Astrocyte of the cerebellum (primary cell): ENCODE data around the gene ECM2.
A peak's percentile ranks its signal among the peaks of the same experiment; 100 is the strongest.

Experiments
- DNase-seq: peaks from one replicate; pipeline ENCODE4 v3.0.0-alpha.2; 2011; ENCODE audit warnings: low read depth
- H3K4me3 ChIP-seq: 2 replicates; pipeline ENCODE4 v1.5.1; 2011; ENCODE audit warnings: mild to moderate bottlenecking, low read depth, low read length, moderate library complexity
- in situ Hi-C: cut with HindIII; loops from 2 replicates; pipeline ENCODE4 v1.10.0; 2017; ENCODE audit warnings: low sequenced_read_pairs
- TF ChIP-seq, protein P1 (sequence below): IDR thresholded peaks from 2 replicates; pipeline ENCODE4 v1.5.1; 2012; ENCODE audit warnings: low read length, low read depth, moderate library complexity, mild to moderate bottlenecking; ENCODE audit errors: missing control alignments

Gene ECM2

DNA sequence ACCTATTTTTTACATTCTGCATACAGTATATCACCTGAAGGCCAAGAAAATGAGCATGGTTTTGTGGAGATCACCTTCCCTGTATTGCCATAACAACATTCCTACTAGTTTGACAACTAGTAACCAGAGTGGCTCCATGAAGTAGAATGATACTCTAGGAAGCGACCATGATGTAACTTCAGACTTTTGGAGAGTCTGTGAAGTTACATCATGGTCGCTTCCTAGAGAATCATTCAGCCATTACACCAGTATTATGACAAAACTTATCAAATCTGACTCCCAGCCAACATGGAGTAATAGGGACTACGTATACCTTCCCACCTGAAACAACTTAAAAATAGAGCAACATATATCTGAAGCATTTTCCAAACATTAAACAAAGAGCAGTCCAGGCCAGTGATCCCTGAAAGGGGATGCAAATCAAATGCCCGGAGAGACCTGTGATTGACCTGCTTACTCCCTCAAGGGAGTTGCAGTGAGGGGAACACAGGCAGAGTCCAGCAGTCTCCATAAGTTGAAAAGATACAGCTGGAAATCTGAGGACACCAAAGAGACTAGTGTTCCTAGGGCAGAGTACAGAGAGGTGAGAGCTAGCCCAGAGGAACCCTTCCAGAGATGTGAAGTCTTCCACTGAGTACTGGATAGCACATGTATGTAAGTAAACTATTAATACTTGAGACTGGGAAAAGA, 7.8 kb downstream of the ECM2 start:
- DNase-seq, result no peak
- TF ChIP-seq, protein P1, sequence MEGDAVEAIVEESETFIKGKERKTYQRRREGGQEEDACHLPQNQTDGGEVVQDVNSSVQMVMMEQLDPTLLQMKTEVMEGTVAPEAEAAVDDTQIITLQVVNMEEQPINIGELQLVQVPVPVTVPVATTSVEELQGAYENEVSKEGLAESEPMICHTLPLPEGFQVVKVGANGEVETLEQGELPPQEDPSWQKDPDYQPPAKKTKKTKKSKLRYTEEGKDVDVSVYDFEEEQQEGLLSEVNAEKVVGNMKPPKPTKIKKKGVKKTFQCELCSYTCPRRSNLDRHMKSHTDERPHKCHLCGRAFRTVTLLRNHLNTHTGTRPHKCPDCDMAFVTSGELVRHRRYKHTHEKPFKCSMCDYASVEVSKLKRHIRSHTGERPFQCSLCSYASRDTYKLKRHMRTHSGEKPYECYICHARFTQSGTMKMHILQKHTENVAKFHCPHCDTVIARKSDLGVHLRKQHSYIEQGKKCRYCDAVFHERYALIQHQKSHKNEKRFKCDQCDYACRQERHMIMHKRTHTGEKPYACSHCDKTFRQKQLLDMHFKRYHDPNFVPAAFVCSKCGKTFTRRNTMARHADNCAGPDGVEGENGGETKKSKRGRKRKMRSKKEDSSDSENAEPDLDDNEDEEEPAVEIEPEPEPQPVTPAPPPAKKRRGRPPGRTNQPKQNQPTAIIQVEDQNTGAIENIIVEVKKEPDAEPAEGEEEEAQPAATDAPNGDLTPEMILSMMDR, result no peak
- H3K4me3 ChIP-seq, result no peak overlapping the region
- in situ Hi-C loops, result loop anchor here (5.0 kb wide), 1 partner anchor 39 kb away; no protein-coding TSS in a partner anchor

DNA sequence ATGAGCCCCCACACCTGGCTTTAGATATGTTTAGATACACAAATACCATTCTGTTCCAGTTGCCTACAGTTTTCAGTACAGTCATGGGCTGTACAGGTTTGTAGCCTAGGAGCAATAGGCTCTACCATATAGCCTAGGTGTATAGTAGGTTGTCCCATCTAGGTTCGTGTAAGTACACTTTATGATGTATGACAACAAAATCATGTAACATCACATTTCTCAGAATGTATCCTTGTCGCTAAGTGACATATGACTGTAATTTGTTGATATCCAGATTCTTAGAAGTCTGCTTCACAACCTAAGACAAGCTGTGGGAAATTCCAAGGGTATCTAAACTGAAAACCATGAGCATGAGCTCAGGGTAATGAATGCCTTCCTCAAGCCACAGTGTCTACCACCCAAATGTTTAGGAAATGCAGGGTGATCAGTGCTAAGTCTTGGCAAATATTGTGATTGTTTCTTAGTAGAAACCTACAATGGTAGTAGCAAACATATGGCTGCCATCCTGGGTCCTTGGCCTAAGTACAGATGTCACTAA, 8.4 kb downstream of the ECM2 start:
- H3K4me3 ChIP-seq, result no peak overlapping the region
- TF ChIP-seq, protein P1, result no peak
- in situ Hi-C loops, result loop anchor here (5.0 kb wide), 1 partner anchor 40 kb away; no protein-coding TSS in a partner anchor
- DNase-seq, result no peak

DNA sequence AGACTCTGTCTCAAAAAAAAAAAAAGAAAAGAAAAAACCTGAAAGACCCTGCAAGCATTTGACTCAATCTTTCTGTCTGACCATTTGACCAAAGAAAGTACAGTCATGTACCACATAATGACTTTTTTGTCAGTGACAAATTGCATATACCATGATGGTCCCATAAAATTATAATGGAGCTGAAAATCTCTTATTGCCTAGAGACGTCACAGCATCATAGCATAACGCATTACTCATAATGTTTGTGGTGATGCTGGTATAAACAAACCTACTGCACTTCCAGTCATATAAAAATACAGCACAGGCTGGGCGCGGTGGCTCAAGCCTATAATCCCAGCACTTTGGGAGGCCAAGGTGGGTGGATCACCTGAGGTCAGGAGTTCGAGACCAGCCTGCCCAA, 10.5 kb downstream of the ECM2 start:
- DNase-seq, result peak; percentile 37
- H3K4me3 ChIP-seq, result no peak overlapping the region
- in situ Hi-C loops, result loop anchor here (5.0 kb wide), 1 partner anchor 42 kb away; no protein-coding TSS in a partner anchor
- TF ChIP-seq, protein P1, result no peak

DNA sequence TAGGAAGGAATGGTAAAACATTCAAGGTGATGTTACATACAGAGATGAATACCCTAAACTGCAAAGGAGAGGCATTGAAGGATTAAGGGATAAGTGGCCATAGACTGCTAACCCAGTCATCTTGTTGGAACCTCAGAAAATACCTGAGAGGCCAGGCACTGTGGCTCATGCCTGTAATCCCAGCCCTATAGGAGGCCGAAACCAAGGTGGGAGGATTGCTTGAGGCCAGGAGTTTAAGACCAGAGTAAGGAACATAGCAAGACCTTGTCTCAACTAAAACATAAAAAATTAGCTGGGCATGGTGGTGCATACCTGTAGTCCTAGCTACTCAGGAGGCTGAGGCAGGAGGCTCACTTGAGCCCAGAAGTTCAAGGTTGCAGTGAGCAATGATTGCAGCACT, 10.9 kb downstream of the ECM2 start:
- TF ChIP-seq, protein P1, result no peak
- DNase-seq, result no peak
- in situ Hi-C loops, result loop anchor here (5.0 kb wide), 1 partner anchor 42 kb away; no protein-coding TSS in a partner anchor
- no peak overlapping the region for H3K4me3 ChIP-seq

DNA sequence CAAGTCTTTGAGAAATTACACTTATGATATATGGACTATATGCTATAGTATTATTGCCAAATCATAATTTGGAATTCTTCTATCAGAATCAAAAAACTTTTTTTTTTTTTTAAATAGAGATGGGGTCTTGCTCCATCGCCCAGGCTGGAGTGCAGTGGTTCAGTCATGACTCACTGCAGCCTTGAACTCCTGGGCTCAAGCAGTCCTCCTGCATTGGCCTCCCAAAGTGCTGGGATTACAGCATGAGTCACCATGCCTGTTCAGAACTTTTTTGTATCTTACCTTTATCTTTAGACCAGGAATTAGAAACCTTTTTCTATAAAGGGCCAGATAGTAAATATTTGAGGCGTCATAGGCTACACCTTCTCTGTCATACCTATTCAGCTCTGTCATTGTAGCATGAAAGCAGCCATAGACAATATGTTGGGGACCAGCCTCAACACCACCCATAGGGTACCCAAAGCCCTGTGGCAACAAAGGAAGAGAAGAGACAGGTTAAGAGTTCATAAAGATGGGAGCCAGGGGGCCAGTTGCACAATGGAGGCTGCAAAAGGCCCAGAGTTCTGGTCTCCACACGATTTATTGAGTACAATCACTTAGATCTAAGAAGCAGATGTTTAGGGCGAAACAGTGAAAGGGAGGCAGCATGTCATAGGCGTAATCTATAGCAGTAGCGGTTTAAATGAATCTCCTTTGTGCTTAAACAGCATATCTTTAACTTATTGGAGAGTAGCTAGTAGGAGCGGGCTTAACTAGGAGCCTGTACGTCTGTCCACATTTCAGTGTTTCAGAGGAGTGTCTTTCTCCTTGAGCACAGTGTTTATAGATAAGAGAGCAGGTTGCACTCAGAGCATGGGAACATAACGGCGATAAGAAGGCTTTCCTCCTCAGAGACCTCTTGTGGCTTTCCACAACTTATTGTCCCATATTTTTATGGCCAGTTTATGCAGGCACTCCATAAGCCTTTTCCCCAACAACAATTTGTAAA, 12.5 kb downstream of the ECM2 start:
- no peak overlapping the region for H3K4me3 ChIP-seq
- TF ChIP-seq, protein P1, result no peak
- in situ Hi-C loops, result no loop called here
- DNase-seq, result no peak

DNA sequence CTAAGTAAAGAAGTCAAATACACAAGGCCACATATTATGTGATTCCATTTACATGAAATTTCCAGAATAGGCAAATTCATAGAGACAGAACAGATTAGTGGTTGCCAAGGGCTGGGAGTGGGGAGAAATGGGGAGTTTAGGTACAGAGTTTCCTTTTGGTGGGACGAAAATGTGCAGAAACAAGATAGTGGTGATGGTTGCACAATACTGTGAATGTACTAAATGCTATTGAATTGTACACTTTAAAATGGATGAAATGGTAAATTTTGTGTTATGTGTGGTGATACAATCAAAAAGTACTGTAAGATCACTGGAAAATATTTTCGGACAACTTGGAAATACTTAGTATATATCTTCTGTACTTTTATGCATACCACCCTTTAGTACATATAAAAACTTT, 15.0 kb downstream of the ECM2 start:
- TF ChIP-seq, protein P1, result no peak
- in situ Hi-C loops, result no loop called here
- no peak overlapping the region for H3K4me3 ChIP-seq
- DNase-seq, result no peak
